ENCODE measurements around the gene PLAAT2. TPM values are rescaled to one million over a fixed set of nuclear protein-coding genes. Genes with fewer than 3 reads are reported as not detected.
A peak's percentile ranks its signal among the peaks of the same experiment; 100 is the strongest.

PLAAT2 gene
- total RNA-seq, 1 experiment from 2014 or later, result 0.52 TPM

- Mint-ChIP-seq H3K4me3 (no peak overlapping the region), H3K27ac (peak overlapping the region in 2 of 3 experiments; percentile 8 to 53; a peak in 2 of 7 replicates), H3K36me3 (ENCODE audit: insufficient read depth in 1 of 3, low read depth in 3 of 3) (peaks cover 0 to 10% (median 2%) of the 10 kb centered on the region in 3 experiments; a peak in 2 of 7 replicates)
Measured at GRCh38 chr11:63507511-63507910, 55.7 kb downstream of the PLAAT2 start.

More at GRCh38 chr11:63507511-63507910, 55.7 kb downstream of the PLAAT2 start:
- Histone ChIP-seq H2BK12ac (ENCODE audit: insufficient read length, low read depth, low read length) (no peak overlapping the region), H3K4ac (ENCODE audit: low read depth, low read length) (no peak overlapping the region), H4K91ac (ENCODE audit: insufficient read length, low read depth, low read length) (no peak overlapping the region), H3K9ac (ENCODE audit: extremely low read depth, insufficient read length, low read length) (no peak overlapping the region), H4K20me1 (ENCODE audit: control insufficient read depth, insufficient read depth, insufficient read length) (no peaks in the 10 kb centered on the region), H3T11ph (ENCODE audit: low read length) (no peak overlapping the region), H3K18ac (ENCODE audit: insufficient read length, low read depth, low read length) (no peak overlapping the region), H3K4me2 (ENCODE audit: insufficient read depth, insufficient read length, low read length) (no peak overlapping the region), H3K23ac (ENCODE audit: insufficient read length, low read depth, low read length) (no peak overlapping the region), H3K27ac (ENCODE audit: insufficient read length, low read depth, low read length) (no peak overlapping the region), H3K9me3 (ENCODE audit: control insufficient read depth, low read depth, low read length) (no peaks in the 10 kb centered on the region), H2BK15ac (ENCODE audit: low read depth, low read length) (no peak overlapping the region), H3K56ac (ENCODE audit: insufficient read length, low read depth, low read length) (no peak overlapping the region), H2AFZ (ENCODE audit: low read length) (no peak overlapping the region), H3K14ac (ENCODE audit: insufficient read depth, low read length) (no peak overlapping the region), H3K27me3 (ENCODE audit: insufficient read depth, low read length) (no peaks in the 10 kb centered on the region), H2BK5ac (ENCODE audit: insufficient read length, low read length) (no peak overlapping the region), H2BK20ac (ENCODE audit: low read depth, low read length, poor library complexity, severe bottlenecking) (no peak overlapping the region), H2AK5ac (ENCODE audit: insufficient read length, low read length) (no peak overlapping the region), H4K5ac (ENCODE audit: insufficient read length, low read depth, low read length) (no peak overlapping the region), H2BK120ac (ENCODE audit: low read depth, low read length, poor library complexity, severe bottlenecking) (no peak overlapping the region), H3K4me1 (ENCODE audit: insufficient read depth, low read length) (peaks cover 9% of the 10 kb centered on the region; the same call in 1 of the 2 replicates), H3K79me2 (ENCODE audit: insufficient read depth, low read length) (no peaks in the 10 kb centered on the region), H4K8ac (replicated peaks; ENCODE audit: insufficient read length, low read depth, low read length) (no peak overlapping the region), H3K79me1 (ENCODE audit: insufficient read depth, low read depth, low read length, poor library complexity, severe bottlenecking) (no peaks in the 10 kb centered on the region), H3K23me2 (ENCODE audit: insufficient read length, low read depth, low read length, poor library complexity, severe bottlenecking) (no peaks in the 10 kb centered on the region)
- no peak for DNase-seq
- peaks cover 62 to 67% of the 10 kb centered on the region in 2 experiments for H3K4me1 Mint-ChIP-seq
- 0 out of 5 replicates have a peak, but pooled peaks cover 0 to 3% of the 10 kb centered on the region in 2 experiments for H3K9me3 Mint-ChIP-seq
- no peak for TF ChIP-seq CTCF (conservative IDR thresholded peaks at IDR 0.05)
- no CpG with 5 or more reads among the region's 2 CpGs for WGBS (ENCODE audit: extremely low coverage, insufficient read length, low lambda C conversion rate)
- peaks cover 1% of the 10 kb centered on the region for H3K27me3 Mint-ChIP-seq (ENCODE audit: low read depth)
